Lower lobe of right lung (tissue), 2 donors: ENCODE data around the gene ACP4. TPM values are rescaled to one million over a fixed set of nuclear protein-coding genes. Genes with fewer than 3 reads are reported as not detected.

Experiments used
- ATAC-seq, 2 donors: fragments of 200-7000 bp; cut with Tn5 transposase; one replicate each; pipeline ENCODE4 v1.9.1; 2020 to 2022; ENCODE audit warnings: mild to moderate bottlenecking in 2 of 2, moderate library complexity in 2 of 2
- DNase-seq: peaks from one replicate; pipeline ENCODE4 v3.0.0-alpha.2; 2020
- H3K27ac ChIP-seq: fragments of 200-600 bp; one replicate; pipeline ENCODE4 v1.8.0; 2022
- H3K27me3 ChIP-seq: fragments of 200-600 bp; one replicate; pipeline ENCODE4 v1.8.0; 2022; ENCODE audit warnings: low read depth
- H3K36me3 ChIP-seq: fragments of 200-600 bp; one replicate; pipeline ENCODE4 v1.8.0; 2022; ENCODE audit warnings: mild to moderate bottlenecking
- H3K4me1 ChIP-seq: fragments of 200-600 bp; one replicate; pipeline ENCODE4 v1.8.0; 2022
- H3K4me3 ChIP-seq: fragments of 200-600 bp; one replicate; pipeline ENCODE4 v1.8.0; 2022; ENCODE audit warnings: mild to moderate bottlenecking
- H3K9me3 ChIP-seq: fragments of 200-600 bp; one replicate; pipeline ENCODE4 v1.8.0; 2022
- CTCF ChIP-seq: fragments of 200-600 bp; IDR thresholded peaks from one replicate; pipeline ENCODE4 v1.8.0; 2022; ENCODE audit warnings: antibody characterized with exemption, mild to moderate bottlenecking
- intact Hi-C: fragments of 100-400 bp; cut with DNase I; formaldehyde crosslinking; loops from one replicate; pipeline ENCODE4 v1.11.0; 2022
- total RNA-seq: library from RNA; stranded (reverse); fragmentation: NEBNext Ultra II Directional; extraction: Animal tissue kit (Norgen Biotek cat#: 25700); gene quantifications from one replicate; pipeline ENCODE4 v1.2.1, GENCODE V29; 2021
- donor health status: DM: no; HTN: yes; CAD: no; lungs with severe emphysema.

Gene ACP4
- total RNA-seq, 1 donor from 2014 or later = not detected

- Histone ChIP-seq H3K27me3 (peaks cover 11% of the 10 kb centered on the region), H3K4me1 (no peaks in the 10 kb centered on the region), H3K36me3 (no peaks in the 10 kb centered on the region), H3K9me3 (no peaks in the 10 kb centered on the region), H3K27ac (no peak overlapping the region), H3K4me3 (no peak overlapping the region)
- intact Hi-C loops = no loop called here
- DNase-seq = no peak
- ATAC-seq = no peak
- TF ChIP-seq CTCF = no peak
These were observed 22.3 kb downstream of the ACP4 start for GRCh38 chr19:50812474-50812873.

GRCh38 chr19:50814883-50815282, 24.7 kb downstream of the ACP4 start:
- Histone ChIP-seq H3K27me3 (peaks cover 33% of the 10 kb centered on the region), H3K27ac (no peak overlapping the region), H3K4me1 (peaks cover 8% of the 10 kb centered on the region), H3K4me3 (no peak overlapping the region), H3K9me3 (no peaks in the 10 kb centered on the region), H3K36me3 (no peaks in the 10 kb centered on the region)
- intact Hi-C loops = no loop called here
- TF ChIP-seq CTCF = no peak
- ATAC-seq (no peak), DNase-seq (no peak)

- H3K27me3 ChIP-seq = peaks cover 38% of the 10 kb centered on the region
These were observed 25.2 kb downstream of the ACP4 start for GRCh38 chr19:50815439-50815838.

GRCh38 chr19:50817941-50818858, 28.0 kb downstream of the ACP4 start:
- intact Hi-C loops = no loop called here

More at GRCh38 chr19:50815439-50815838, 25.2 kb downstream of the ACP4 start:
- no peaks in the 10 kb centered on the region for H3K36me3 ChIP-seq
- H3K27ac ChIP-seq = no peak overlapping the region
- no peaks in the 10 kb centered on the region for H3K9me3 ChIP-seq
- no peak for TF ChIP-seq CTCF
- intact Hi-C loops = no loop called here
- peaks cover 8% of the 10 kb centered on the region for H3K4me1 ChIP-seq
- H3K4me3 ChIP-seq = no peak overlapping the region
- ATAC-seq = no peak
- no peak for DNase-seq

GRCh38 chr19:50818859-50819472, 28.8 kb downstream of the ACP4 start:
- intact Hi-C loops = no loop called here
- Histone ChIP-seq H3K9me3 (no peaks in the 10 kb centered on the region), H3K4me3 (no peak overlapping the region), H3K36me3 (no peaks in the 10 kb centered on the region), H3K4me1 (peaks cover 8% of the 10 kb centered on the region), H3K27me3 (peaks cover 69% of the 10 kb centered on the region), H3K27ac (no peak overlapping the region)
- TF ChIP-seq CTCF = no peak
- ATAC-seq = no peak
- DNase-seq = no peak

More at GRCh38 chr19:50817941-50818858, 28.0 kb downstream of the ACP4 start:
- Histone ChIP-seq H3K27ac (no peak overlapping the region), H3K9me3 (no peaks in the 10 kb centered on the region), H3K36me3 (no peaks in the 10 kb centered on the region), H3K4me1 (peaks cover 8% of the 10 kb centered on the region), H3K4me3 (peak overlapping the region; percentile 44), H3K27me3 (peaks cover 63% of the 10 kb centered on the region)
- DNase-seq = peak; percentile 68
- no peak for TF ChIP-seq CTCF
- ATAC-seq = peak; percentile 24 to 46
